ENCODE results near the gene ADPRH. TPM values are rescaled to one million over a fixed set of nuclear protein-coding genes. Genes with fewer than 3 reads are reported as not detected.
"Not testable (repeated sequence)": the region's sequence is repeated elsewhere in the genome, so short reads cannot be mapped to it uniquely, and the experiment has no call there.

ADPRH gene
- total RNA-seq, 4 donors from 2014 or later, result 8.7 to 16.0 (median 14.5) TPM

- H3K27me3 ChIP-seq, result no peaks in the 10 kb centered on the region
- no peaks in the 10 kb centered on the region for H3K4me1 ChIP-seq
- H3K36me3 ChIP-seq, result no peaks in the 10 kb centered on the region
- H3K9me3 ChIP-seq, result no peaks in the 10 kb centered on the region
- no peak overlapping the region for H3K4me3 ChIP-seq (replicated peaks in 1 of 3)
- 91 to 94% methylated on average over 9 of the region's 9 CpGs for WGBS, 2 donors
- intact Hi-C loops (cut with DNase I), result no loop called here
- no peak overlapping the region for H3K27ac ChIP-seq
- no peak for DNase-seq
- TF ChIP-seq CTCF (IDR thresholded peaks at IDR 0.05) (no peak), POLR2A (IDR thresholded peaks at IDR 0.05) (no peak)
These were observed 20.5 kb upstream of the ADPRH start for GRCh38 chr3:119558626-119559317.

GRCh38 chr3:119559441-119559963, 19.8 kb upstream of the ADPRH start, which contains the start of gene CD80:
CD80 (minus strand) TSS chr3:119559614; CDS start chr3:119557728, 1,886 bp downstream.
- intact Hi-C loops (cut with DNase I), result no loop called here
- DNase-seq, result peak; percentile 25 to 31
- Histone ChIP-seq H3K27ac (no peak within 1 kb of the TSS), H3K36me3 (no peaks in the 10 kb centered on the region), H3K4me1 (no peaks in the 10 kb centered on the region), H3K27me3 (no peaks in the 10 kb centered on the region), H3K9me3 (no peaks in the 10 kb centered on the region), H3K4me3 (replicated peaks in 1 of 3) (no peak within 1 kb of the TSS)
- 26 to 38% methylated on average over 7 of the region's 7 CpGs for whole genome bisulfite sequencing, 2 donors
- no peak for TF ChIP-seq POLR2A (IDR thresholded peaks at IDR 0.05)
- TF ChIP-seq CTCF (IDR thresholded peaks at IDR 0.05), result peak in 2 of 6 experiments; percentile 4 to 15

GRCh38 chr3:119560160-119560559, 19.1 kb upstream of the ADPRH start:
- Histone ChIP-seq H3K27ac (no peak overlapping the region), H3K4me3 (replicated peaks in 1 of 3) (no peak overlapping the region), H3K27me3 (no peaks in the 10 kb centered on the region), H3K9me3 (no peaks in the 10 kb centered on the region), H3K4me1 (no peaks in the 10 kb centered on the region), H3K36me3 (no peaks in the 10 kb centered on the region)
- TF ChIP-seq CTCF (IDR thresholded peaks at IDR 0.05) (no peak), POLR2A (IDR thresholded peaks at IDR 0.05) (no peak)
- WGBS, 2 donors, result 81 to 90% methylated on average over 5 of the region's 5 CpGs
- intact Hi-C loops (cut with DNase I), result no loop called here
- DNase-seq, result no peak

GRCh38 chr3:119562307-119562961, 16.9 kb upstream of the ADPRH start:
- no peaks in the 10 kb centered on the region for H3K9me3 ChIP-seq
- intact Hi-C loops (cut with DNase I), result no loop called here
- 62 to 76% methylated on average over 6 of the region's 6 CpGs for WGBS, 2 donors

GRCh38 chr3:119563334-119563733, 16.0 kb upstream of the ADPRH start:
- H3K4me3 ChIP-seq (replicated peaks in 1 of 3); H3K27me3 ChIP-seq; intact Hi-C loops (cut with DNase I); H3K36me3 ChIP-seq; DNase-seq; H3K27ac ChIP-seq; H3K4me1 ChIP-seq; H3K9me3 ChIP-seq: not testable (repeated sequence)
- 91 to 100% methylated on average over 2 of the region's 2 CpGs for WGBS, 2 donors

More at GRCh38 chr3:119562307-119562961, 16.9 kb upstream of the ADPRH start:
- DNase-seq, result no peak
- Histone ChIP-seq H3K36me3 (no peaks in the 10 kb centered on the region), H3K4me1 (no peaks in the 10 kb centered on the region), H3K27me3 (no peaks in the 10 kb centered on the region), H3K4me3 (replicated peaks in 1 of 3) (no peak overlapping the region), H3K27ac (no peak overlapping the region)
- no peak for TF ChIP-seq CTCF (IDR thresholded peaks at IDR 0.05)
- no peak for TF ChIP-seq POLR2A (IDR thresholded peaks at IDR 0.05)

Data from thyroid gland (tissue), 4 donors.